GM12891 (cell line): ENCODE results near the gene TENM3.

Experiments used
- POLR2A ChIP-seq: IDR thresholded peaks from 2 replicates; pipeline ENCODE4 v1.6.1; 2011; ENCODE audit warnings: low read depth, low read length, control low read depth
- POLR2AphosphoS5 ChIP-seq: IDR thresholded peaks from 2 replicates; pipeline ENCODE4 v1.6.1; 2011; ENCODE audit warnings: low read depth, low read length, control low read depth

GRCh38 chr4:182257016-182257415 lies 13.8 kb downstream of the TENM3 start:
- TF ChIP-seq POLR2A, result no peak
- no peak for TF ChIP-seq POLR2AphosphoS5
